Suprapubic skin (tissue), 4 donors: ENCODE results near the gene NDRG4. TPM values are rescaled to one million over a fixed set of nuclear protein-coding genes. Genes with fewer than 3 reads are reported as not detected.

Experiments
- DNase-seq, 2 donors: peaks; one replicate each; pipeline ENCODE4 v3.0.0-alpha.2; 2019; ENCODE audit warnings: low spot score in 2 of 2
- H3K27ac ChIP-seq: fragments of 200-600 bp; sonication (generic); one replicate; pipeline ENCODE4 v1.5.1; 2019
- H3K27me3 ChIP-seq: fragments of 200-600 bp; sonication (generic); one replicate; pipeline ENCODE4 v1.5.1; 2019
- H3K36me3 ChIP-seq: fragments of 200-600 bp; sonication (generic); one replicate; pipeline ENCODE4 v1.5.1; 2019
- H3K4me1 ChIP-seq: fragments of 200-600 bp; sonication (generic); one replicate; pipeline ENCODE4 v1.5.1; 2019
- H3K4me3 ChIP-seq: fragments of 200-600 bp; sonication (generic); one replicate; pipeline ENCODE4 v1.5.1; 2019; ENCODE audit warnings: mild to moderate bottlenecking
- H3K9me3 ChIP-seq: fragments of 200-600 bp; sonication (generic); one replicate; pipeline ENCODE4 v1.5.1; 2019
- CTCF ChIP-seq, 2 donors: fragments of 200-600 bp in 1 of 2; fragments of 450-650 bp in 1 of 2; sonication (generic) in 1 of 2; IDR thresholded peaks; one replicate each; pipeline ENCODE4 v1.5.1; 2016 to 2019; ENCODE audit warnings: antibody characterized with exemption in 2 of 2, mild to moderate bottlenecking in 1 of 2, moderate library complexity in 1 of 2
- EP300 ChIP-seq: sonication (generic); formaldehyde crosslinking; IDR thresholded peaks from one replicate; pipeline ENCODE4 v1.6.1; 2017; ENCODE audit warnings: antibody characterized with exemption
- POLR2A ChIP-seq, 2 donors: fragments of 450-650 bp; IDR thresholded peaks; one replicate each; pipeline ENCODE4 v1.6.1; 2017; ENCODE audit warnings: antibody characterized with exemption in 2 of 2, mild to moderate bottlenecking in 2 of 2, moderate library complexity in 2 of 2
- POLR2AphosphoS5 ChIP-seq, 3 donors: sonication (generic); formaldehyde crosslinking; IDR thresholded peaks; one replicate each; pipeline ENCODE4 v1.6.1; 2017; ENCODE audit warnings: antibody characterized with exemption in 3 of 3
- WGBS: methylation state at CpG from one replicate; pipeline ENCODE4 v1.1.5; 2018; 5-methylcytosine and 5-hydroxymethylcytosine counted together
- total RNA-seq, 4 donors: library from RNA; depleted of rRNA; stranded (reverse); fragments of >200 nt; gene quantifications; one replicate each; pipeline ENCODE4 v1.1.0, GENCODE V29; 2016

Gene NDRG4
- total RNA-seq, 4 donors from 2014 or later, result 42.5 to 70.3 (median 50.7) TPM

- no peak overlapping the region for H3K4me3 ChIP-seq
- H3K9me3 ChIP-seq, result no peaks in the 10 kb centered on the region
- no peaks in the 10 kb centered on the region for H3K4me1 ChIP-seq
- H3K27me3 ChIP-seq, result no peaks in the 10 kb centered on the region
- TF ChIP-seq POLR2A (IDR thresholded peaks at IDR 0.05) (no peak), CTCF (IDR thresholded peaks at IDR 0.05) (no peak), POLR2AphosphoS5 (IDR thresholded peaks at IDR 0.05) (no peak), EP300 (no peak)
- no peak overlapping the region for H3K27ac ChIP-seq
- 90% methylated on average over 3 of the region's 3 CpGs for WGBS
- DNase-seq, result no peak
- peaks cover 98% of the 10 kb centered on the region for H3K36me3 ChIP-seq
Measured at GRCh38 chr16:58535100-58535499, 35.2 kb downstream of the NDRG4 start.

GRCh38 chr16:58536278-58536677 lies 36.3 kb downstream of the NDRG4 start:
- Histone ChIP-seq H3K36me3 (peaks cover 98% of the 10 kb centered on the region), H3K27me3 (no peaks in the 10 kb centered on the region), H3K4me1 (no peaks in the 10 kb centered on the region), H3K4me3 (no peak overlapping the region), H3K27ac (no peak overlapping the region), H3K9me3 (no peaks in the 10 kb centered on the region)
- no peak for DNase-seq
- TF ChIP-seq EP300, result no peak
- TF ChIP-seq CTCF (IDR thresholded peaks at IDR 0.05), result no peak
- no peak for TF ChIP-seq POLR2AphosphoS5 (IDR thresholded peaks at IDR 0.05)
- no peak for TF ChIP-seq POLR2A (IDR thresholded peaks at IDR 0.05)
- WGBS, result 87% methylated on average over 5 of the region's 5 CpGs

- H3K4me1 ChIP-seq, result no peaks in the 10 kb centered on the region
- WGBS, result 88% methylated on average over 10 of the region's 10 CpGs
- no peaks in the 10 kb centered on the region for H3K27me3 ChIP-seq
- no peaks in the 10 kb centered on the region for H3K9me3 ChIP-seq
- H3K27ac ChIP-seq, result no peak overlapping the region
- no peak for DNase-seq
- peaks cover 98% of the 10 kb centered on the region for H3K36me3 ChIP-seq
- no peak for TF ChIP-seq CTCF (IDR thresholded peaks at IDR 0.05)
- no peak for TF ChIP-seq EP300
- no peak for TF ChIP-seq POLR2AphosphoS5 (IDR thresholded peaks at IDR 0.05)
- no peak for TF ChIP-seq POLR2A (IDR thresholded peaks at IDR 0.05)
- no peak overlapping the region for H3K4me3 ChIP-seq
Measured at GRCh38 chr16:58537124-58537906, 37.4 kb downstream of the NDRG4 start.

- Histone ChIP-seq H3K4me3 (no peak overlapping the region), H3K4me1 (no peaks in the 10 kb centered on the region), H3K36me3 (peaks cover 99% of the 10 kb centered on the region), H3K27me3 (no peaks in the 10 kb centered on the region), H3K27ac (no peak overlapping the region), H3K9me3 (no peaks in the 10 kb centered on the region)
- DNase-seq, result no peak
- 88% methylated on average over 2 of the region's 2 CpGs for WGBS
- TF ChIP-seq POLR2A (IDR thresholded peaks at IDR 0.05), result no peak
- no peak for TF ChIP-seq CTCF (IDR thresholded peaks at IDR 0.05)
- no peak for TF ChIP-seq EP300
- no peak for TF ChIP-seq POLR2AphosphoS5 (IDR thresholded peaks at IDR 0.05)
Measured at GRCh38 chr16:58541711-58542110, 41.8 kb downstream of the NDRG4 start.

GRCh38 chr16:58542291-58542690 lies 42.3 kb downstream of the NDRG4 start:
- DNase-seq, result no peak
- Histone ChIP-seq H3K27ac (no peak overlapping the region), H3K4me1 (no peaks in the 10 kb centered on the region), H3K4me3 (no peak overlapping the region), H3K9me3 (no peaks in the 10 kb centered on the region), H3K27me3 (no peaks in the 10 kb centered on the region), H3K36me3 (peaks cover 99% of the 10 kb centered on the region)
- TF ChIP-seq CTCF (IDR thresholded peaks at IDR 0.05) (no peak), EP300 (no peak), POLR2A (IDR thresholded peaks at IDR 0.05) (no peak), POLR2AphosphoS5 (IDR thresholded peaks at IDR 0.05) (no peak)
- 90% methylated on average over 1 of the region's 1 CpG for WGBS
